ACC112 (cell line): ENCODE measurements around the gene CORIN.
"Not testable (repeated sequence)": the region's sequence is repeated elsewhere in the genome, so short reads cannot be mapped to it uniquely, and the experiment has no call there.

Source experiments
- H2AFZ ChIP-seq: fragments of 200-600 bp; sonication (generic); one replicate; pipeline ENCODE4 v1.6.0; 2017; ENCODE audit warnings: antibody characterized with exemption, low read length; ENCODE audit not compliant: unreplicated experiment
- H3K27ac ChIP-seq: fragments of 200-600 bp; sonication (generic); 2 replicates; pipeline ENCODE4 v1.5.1; 2014; ENCODE audit warnings: low read depth, mild to moderate bottlenecking, antibody characterized with exemption, low read length, moderate library complexity
- H3K27me3 ChIP-seq: fragments of 200-600 bp; sonication (generic); 2 replicates; pipeline ENCODE4 v1.6.1; 2014; ENCODE audit warnings: mild to moderate bottlenecking, antibody characterized with exemption, low read length, moderate library complexity, mixed read lengths; ENCODE audit not compliant: insufficient read depth
- H3K36me3 ChIP-seq: fragments of 200-600 bp; sonication (generic); 2 replicates; pipeline ENCODE4 v1.6.1; 2016; ENCODE audit warnings: mild to moderate bottlenecking, antibody characterized with exemption, low read length, moderate library complexity, mixed read lengths; ENCODE audit not compliant: insufficient read depth
- H3K4me1 ChIP-seq: fragments of 200-600 bp; sonication (generic); one replicate; pipeline ENCODE4 v1.6.1; 2016; ENCODE audit warnings: low read length, mixed read lengths; ENCODE audit not compliant: insufficient read depth, unreplicated experiment, control insufficient read depth
- H3K4me3 ChIP-seq: fragments of 200-600 bp; sonication (generic); 2 replicates; pipeline ENCODE4 v1.5.1; 2014; ENCODE audit warnings: mild to moderate bottlenecking, low read depth, low read length
- H3K79me2 ChIP-seq: fragments of 200-600 bp; sonication (generic); one replicate; pipeline ENCODE4 v1.6.0; 2016; ENCODE audit warnings: low read length; ENCODE audit not compliant: control insufficient read depth, unreplicated experiment, insufficient read depth

The CORIN gene

GRCh38 chr4:47771020-47771419 is 66.8 kb downstream of the CORIN start:
- Histone ChIP-seq H3K27ac (no peak overlapping the region), H3K36me3 (no peaks in the 10 kb centered on the region), H3K27me3 (no peaks in the 10 kb centered on the region), H2AFZ (no peak overlapping the region), H3K79me2 (no peaks in the 10 kb centered on the region), H3K4me1 (no peaks in the 10 kb centered on the region), H3K4me3 (no peak overlapping the region)

GRCh38 chr4:47767956-47768355 is 69.9 kb downstream of the CORIN start:
- H2AFZ ChIP-seq, H3K4me1 ChIP-seq, H3K79me2 ChIP-seq, H3K4me3 ChIP-seq, H3K36me3 ChIP-seq, H3K27ac ChIP-seq, H3K27me3 ChIP-seq: not testable (repeated sequence)

- Histone ChIP-seq H2AFZ (no peak overlapping the region), H3K36me3 (no peaks in the 10 kb centered on the region), H3K27me3 (no peaks in the 10 kb centered on the region), H3K4me1 (no peaks in the 10 kb centered on the region), H3K27ac (no peak overlapping the region), H3K79me2 (no peaks in the 10 kb centered on the region), H3K4me3 (no peak overlapping the region)
These were observed 74.6 kb downstream of the CORIN start for GRCh38 chr4:47763279-47763678.

GRCh38 chr4:47762376-47763266 is 75.2 kb downstream of the CORIN start:
- Histone ChIP-seq H3K27me3 (no peaks in the 10 kb centered on the region), H3K27ac (no peak overlapping the region), H2AFZ (no peak overlapping the region), H3K4me3 (no peak overlapping the region), H3K36me3 (no peaks in the 10 kb centered on the region), H3K4me1 (no peaks in the 10 kb centered on the region), H3K79me2 (no peaks in the 10 kb centered on the region)

- not testable (repeated sequence) for H3K79me2 ChIP-seq, H3K4me3 ChIP-seq, H2AFZ ChIP-seq, H3K36me3 ChIP-seq, H3K27ac ChIP-seq, H3K4me1 ChIP-seq, H3K27me3 ChIP-seq
These were observed 84.6 kb downstream of the CORIN start for GRCh38 chr4:47753316-47753715.

GRCh38 chr4:47752214-47752613 is 85.7 kb downstream of the CORIN start:
- Histone ChIP-seq H3K4me1 (no peaks in the 10 kb centered on the region), H3K4me3 (no peak overlapping the region), H2AFZ (no peak overlapping the region), H3K27ac (no peak overlapping the region), H3K79me2 (no peaks in the 10 kb centered on the region), H3K27me3 (no peaks in the 10 kb centered on the region), H3K36me3 (no peaks in the 10 kb centered on the region)

- Histone ChIP-seq H3K27me3 (no peaks in the 10 kb centered on the region), H3K4me3 (no peak overlapping the region), H3K36me3 (no peaks in the 10 kb centered on the region), H3K79me2 (no peaks in the 10 kb centered on the region), H3K27ac (no peak overlapping the region), H3K4me1 (no peaks in the 10 kb centered on the region), H2AFZ (no peak overlapping the region)
These were observed 87.1 kb downstream of the CORIN start for GRCh38 chr4:47750788-47751187.

- Histone ChIP-seq H3K36me3 (no peaks in the 10 kb centered on the region), H3K4me3 (no peak overlapping the region), H3K27ac (no peak overlapping the region), H2AFZ (no peak overlapping the region), H3K27me3 (no peaks in the 10 kb centered on the region), H3K79me2 (no peaks in the 10 kb centered on the region), H3K4me1 (no peaks in the 10 kb centered on the region)
These were observed 88.0 kb downstream of the CORIN start for GRCh38 chr4:47749858-47750257.

- Histone ChIP-seq H3K79me2 (no peaks in the 10 kb centered on the region), H3K4me1 (no peaks in the 10 kb centered on the region)
These were observed 88.8 kb downstream of the CORIN start for GRCh38 chr4:47749060-47749459.

GRCh38 chr4:47747846-47748494 is 89.9 kb downstream of the CORIN start:
- Histone ChIP-seq H3K27me3 (no peaks in the 10 kb centered on the region), H3K79me2 (no peaks in the 10 kb centered on the region), H3K27ac (no peak overlapping the region), H3K4me3 (no peak overlapping the region), H2AFZ (no peak overlapping the region), H3K4me1 (no peaks in the 10 kb centered on the region), H3K36me3 (no peaks in the 10 kb centered on the region; the same call in 1 of the 2 replicates)

More at GRCh38 chr4:47749060-47749459, 88.8 kb downstream of the CORIN start:
- no peaks in the 10 kb centered on the region for H3K27me3 ChIP-seq
- H3K4me3 ChIP-seq = no peak overlapping the region
- H3K36me3 ChIP-seq = no peaks in the 10 kb centered on the region
- no peak overlapping the region for H2AFZ ChIP-seq
- no peak overlapping the region for H3K27ac ChIP-seq

GRCh38 chr4:47747211-47747610 is 90.7 kb downstream of the CORIN start:
- no peak overlapping the region for H2AFZ ChIP-seq

More at GRCh38 chr4:47747211-47747610, 90.7 kb downstream of the CORIN start:
- H3K79me2 ChIP-seq = no peaks in the 10 kb centered on the region
- no peaks in the 10 kb centered on the region; the same call in 1 of the 2 replicates for H3K36me3 ChIP-seq
- no peaks in the 10 kb centered on the region for H3K4me1 ChIP-seq
- H3K27ac ChIP-seq = no peak overlapping the region
- H3K27me3 ChIP-seq = no peaks in the 10 kb centered on the region
- no peak overlapping the region for H3K4me3 ChIP-seq
